Naive thymus-derived CD4-positive, alpha-beta T cell (primary cell): ENCODE data around the gene TTC38. TPM values are rescaled to one million over a fixed set of nuclear protein-coding genes. Genes with fewer than 3 reads are reported as not detected.

Experiments
- ATAC-seq: fragments of 150-1000 bp; cut with Tn5 transposase; 2 replicates; pipeline ENCODE4 v1.10.0; 2021; ENCODE audit warnings: mild to moderate bottlenecking, moderate library complexity
- CTCF ChIA-PET: fragments of 350-600 bp; sonication (Branson Sonifier 250); formaldehyde crosslinking; loops from one replicate; lab custom pipeline; 2021; ENCODE audit warnings: antibody characterized with exemption; lab: Charles Lee
- POLR2A ChIA-PET: fragments of 350-600 bp; sonication (Branson Sonifier 250); formaldehyde crosslinking; loops from one replicate; lab custom pipeline; 2021; ENCODE audit warnings: antibody characterized with exemption, inconsistent platforms; lab: Charles Lee
- DNase-seq, 9 donors: peaks; one replicate each; pipeline versions ENCODE4 v3.0.0 to v3.0.0-alpha.2; 2020 to 2022; ENCODE audit warnings: mixed read lengths in 1 of 9
- H3K27ac ChIP-seq: one replicate; pipeline ENCODE4 v1.7.0; 2013; ENCODE audit warnings: mild to moderate bottlenecking, low read depth, low read length, moderate library complexity
- H3K27me3 ChIP-seq, 2 donors: one replicate each; pipeline ENCODE4 v1.7.0; 2013; ENCODE audit warnings: low read length in 2 of 2, mild to moderate bottlenecking in 2 of 2, moderate library complexity in 2 of 2; ENCODE audit not compliant: control insufficient read depth in 2 of 2, insufficient read depth in 2 of 2
- H3K36me3 ChIP-seq, 3 experiments: 1 replicate in 2 of 3; 2 replicates in 1 of 3; pipeline ENCODE4 v1.7.0; 2013; ENCODE audit warnings: low read length in 3 of 3, mild to moderate bottlenecking in 3 of 3, moderate library complexity in 1 of 3; ENCODE audit not compliant: insufficient read depth in 3 of 3, control insufficient read depth in 2 of 3
- H3K4me1 ChIP-seq, 2 donors: one replicate each; pipeline ENCODE4 v1.7.0; 2013; ENCODE audit warnings: low read length in 2 of 2, mild to moderate bottlenecking in 2 of 2, moderate library complexity in 1 of 2; ENCODE audit not compliant: control insufficient read depth in 2 of 2, insufficient read depth in 2 of 2
- H3K4me3 ChIP-seq: 2 replicates; pipeline ENCODE4 v1.7.0; 2013; ENCODE audit warnings: mild to moderate bottlenecking, low read length
- H3K9me3 ChIP-seq, 3 experiments: 1 replicate in 2 of 3; 2 replicates in 1 of 3; pipeline ENCODE4 v1.7.0; 2013; ENCODE audit warnings: low read length in 3 of 3; ENCODE audit not compliant: control insufficient read depth in 2 of 3
- H3K27ac Mint-ChIP-seq, 9 donors: one replicate each; pipeline ENCODE4 v1.8.0; 2020 to 2022; ENCODE audit warnings: mixed read lengths in 9 of 9, mild to moderate bottlenecking in 8 of 9, moderate library complexity in 5 of 9, inconsistent platforms in 2 of 9
- H3K27me3 Mint-ChIP-seq, 5 donors: one replicate each; pipeline ENCODE4 v1.8.0; 2021 to 2022; ENCODE audit warnings: mixed read lengths in 5 of 5, mild to moderate bottlenecking in 1 of 5
- H3K36me3 Mint-ChIP-seq, 5 donors: one replicate each; pipeline ENCODE4 v1.8.0; 2020 to 2022; ENCODE audit warnings: mixed read lengths in 5 of 5, mild to moderate bottlenecking in 3 of 5, inconsistent platforms in 1 of 5
- H3K4me1 Mint-ChIP-seq, 7 donors: one replicate each; pipeline ENCODE4 v1.8.0; 2020 to 2022; ENCODE audit warnings: mixed read lengths in 7 of 7, mild to moderate bottlenecking in 3 of 7, inconsistent platforms in 1 of 7
- H3K4me3 Mint-ChIP-seq, 10 donors: one replicate each; pipeline ENCODE4 v1.8.0; 2020 to 2022; ENCODE audit warnings: mild to moderate bottlenecking in 10 of 10, mixed read lengths in 10 of 10, moderate library complexity in 6 of 10, inconsistent platforms in 2 of 10
- H3K9me3 Mint-ChIP-seq, 11 donors: one replicate each; pipeline ENCODE4 v1.8.0; 2020 to 2022; ENCODE audit warnings: mixed read lengths in 11 of 11, mild to moderate bottlenecking in 4 of 11, inconsistent platforms in 1 of 11, moderate library complexity in 1 of 11
- intact Hi-C, 2 donors: fragments of 100-400 bp; cut with micrococcal nuclease; formaldehyde crosslinking; loops; one replicate each; pipeline ENCODE4 v1.15.1; 2023
- polyA plus RNA-seq, 2 donors: library from polyadenylated mRNA; unstranded; fragments of 300-500 nt; fragmentation: Illumina TruSeq; gene quantifications; one replicate each; pipeline ENCODE4 v1.2.3, GENCODE V29; 2021
- total RNA-seq, 6 experiments: library from RNA in 5 of 6; stranded (reverse) in 5 of 6; gene quantifications; 1 replicate in 5 of 6; 2 replicates in 1 of 6; pipeline ENCODE4 v1.2.3 and lab custom pipeline; 2021 to 2026

TTC38 gene
- total and polyA plus RNA-seq, 7 experiments from 2014 or later, result 2.9 to 26.0 (median 6.6) TPM

GRCh38 chr22:46238541-46238940, 29.3 kb upstream of the TTC38 start:
- intact Hi-C loops, result no loop called here
- no peak for ATAC-seq
- no peaks in the 10 kb centered on the region for H3K9me3 Mint-ChIP-seq
- Histone ChIP-seq H3K27ac (no peak overlapping the region), H3K27me3 (no peaks in the 10 kb centered on the region), H3K4me3 (no peak overlapping the region), H3K9me3 (no peaks in the 10 kb centered on the region), H3K36me3 (peaks cover 0 to 5% (median 0%) of the 10 kb centered on the region in 3 experiments), H3K4me1 (peaks cover 9 to 19% of the 10 kb centered on the region in 2 donors)
- POLR2A ChIA-PET, result interaction anchor here (0.5 kb wide), 1 partner anchor 76 kb away, joined by 3 read pairs; no protein-coding TSS in a partner anchor
- no peak overlapping the region for H3K4me3 Mint-ChIP-seq
- H3K27me3 Mint-ChIP-seq, result no peaks in the 10 kb centered on the region
- peak overlapping the region in 1 of 9 donors; percentile 70 for H3K27ac Mint-ChIP-seq
- H3K36me3 Mint-ChIP-seq, result peaks cover 0 to 22% (median 9%) of the 10 kb centered on the region in 5 donors
- CTCF ChIA-PET, result no interaction called here
- DNase-seq, result no peak
- peaks cover 11 to 34% (median 23%) of the 10 kb centered on the region in 7 donors for H3K4me1 Mint-ChIP-seq

GRCh38 chr22:46239261-46240048, 28.4 kb upstream of the TTC38 start:
- H3K36me3 ChIP-seq, result peaks cover 0 to 13% (median 0%) of the 10 kb centered on the region in 3 experiments
- intact Hi-C loops, result no loop called here
- no peaks in the 10 kb centered on the region for H3K9me3 ChIP-seq
- peaks cover 4 to 27% (median 9%) of the 10 kb centered on the region in 5 donors for H3K36me3 Mint-ChIP-seq
- ChIA-PET CTCF (no interaction called here), POLR2A (interaction anchor here (0.5 kb wide), 1 partner anchor 75 kb away, joined by 3 read pairs; no protein-coding TSS in a partner anchor)
- H3K27ac ChIP-seq, result peak overlapping the region; percentile 33
- H3K4me1 Mint-ChIP-seq, result peaks cover 11 to 34% (median 23%) of the 10 kb centered on the region in 7 donors
- peak overlapping the region; percentile 60 to 93 (median 71) for H3K27ac Mint-ChIP-seq
- ATAC-seq, result peak; percentile 46
- H3K4me3 ChIP-seq, result peak overlapping the region; percentile 38
- peaks cover 9 to 19% of the 10 kb centered on the region in 2 donors for H3K4me1 ChIP-seq
- DNase-seq, result peak in 6 of 9 donors; percentile 19 to 40 (median 32)
- peak overlapping the region; percentile 44 to 79 (median 56) for H3K4me3 Mint-ChIP-seq
- H3K9me3 Mint-ChIP-seq, result no peaks in the 10 kb centered on the region
- H3K27me3 ChIP-seq, result no peaks in the 10 kb centered on the region
- H3K27me3 Mint-ChIP-seq, result no peaks in the 10 kb centered on the region

- H3K4me1 ChIP-seq, result peaks cover 9 to 19% of the 10 kb centered on the region in 2 donors
- CTCF ChIA-PET, result no interaction called here
- POLR2A ChIA-PET, result no interaction called here
Measured at GRCh38 chr22:46240073-46240472, 27.7 kb upstream of the TTC38 start.

GRCh38 chr22:46240506-46240905, 27.3 kb upstream of the TTC38 start:
- Mint-ChIP-seq H3K4me3 (peak overlapping the region in 3 of 10 donors; percentile 23 to 54 (median 51)), H3K36me3 (peaks cover 2 to 20% (median 6%) of the 10 kb centered on the region in 5 donors), H3K27ac (peak overlapping the region in 2 of 9 donors; percentile 21 to 78), H3K27me3 (no peaks in the 10 kb centered on the region), H3K4me1 (peaks cover 11 to 34% (median 23%) of the 10 kb centered on the region in 7 donors), H3K9me3 (no peaks in the 10 kb centered on the region)
- peaks cover 9 to 19% of the 10 kb centered on the region in 2 donors for H3K4me1 ChIP-seq
- no peak overlapping the region for H3K27ac ChIP-seq
- H3K9me3 ChIP-seq, result no peaks in the 10 kb centered on the region
- DNase-seq (no peak), ATAC-seq (no peak)
- ChIA-PET CTCF (no interaction called here), POLR2A (no interaction called here)
- peaks cover 0 to 20% (median 0%) of the 10 kb centered on the region in 3 experiments for H3K36me3 ChIP-seq
- H3K27me3 ChIP-seq, result no peaks in the 10 kb centered on the region
- H3K4me3 ChIP-seq, result no peak overlapping the region
- intact Hi-C loops, result no loop called here

More at GRCh38 chr22:46240073-46240472, 27.7 kb upstream of the TTC38 start:
- Mint-ChIP-seq H3K4me1 (peaks cover 11 to 34% (median 23%) of the 10 kb centered on the region in 7 donors), H3K4me3 (peak overlapping the region in 8 of 10 donors; percentile 23 to 66 (median 52)), H3K27ac (peak overlapping the region in 7 of 9 donors; percentile 62 to 93 (median 71)), H3K9me3 (no peaks in the 10 kb centered on the region), H3K27me3 (no peaks in the 10 kb centered on the region), H3K36me3 (peaks cover 4 to 25% (median 7%) of the 10 kb centered on the region in 5 donors)
- H3K9me3 ChIP-seq, result no peaks in the 10 kb centered on the region
- H3K27ac ChIP-seq, result peak overlapping the region; percentile 33
- no peak for ATAC-seq
- peaks cover 0 to 20% (median 0%) of the 10 kb centered on the region in 3 experiments for H3K36me3 ChIP-seq
- no peak for DNase-seq
- peak overlapping the region; percentile 38 for H3K4me3 ChIP-seq
- intact Hi-C loops, result no loop called here
- H3K27me3 ChIP-seq, result no peaks in the 10 kb centered on the region

GRCh38 chr22:46240907-46241306, 26.9 kb upstream of the TTC38 start:
- no peaks in the 10 kb centered on the region for H3K9me3 ChIP-seq
- Mint-ChIP-seq H3K9me3 (no peaks in the 10 kb centered on the region), H3K4me3 (peak overlapping the region in 1 of 10 donors; percentile 51), H3K27ac (peak overlapping the region in 1 of 9 donors; percentile 78), H3K4me1 (peaks cover 14 to 34% (median 23%) of the 10 kb centered on the region in 7 donors), H3K27me3 (no peaks in the 10 kb centered on the region), H3K36me3 (peaks cover 0 to 18% (median 6%) of the 10 kb centered on the region in 5 donors)
- H3K27ac ChIP-seq, result no peak overlapping the region
- ChIA-PET CTCF (no interaction called here), POLR2A (interaction anchor here (0.8 kb wide), 1 partner anchor 9 kb away, joined by 3 read pairs; the partner anchor contains the start of gene CDPF1)
- H3K4me3 ChIP-seq, result no peak overlapping the region
- intact Hi-C loops, result no loop called here
- peaks cover 9 to 19% of the 10 kb centered on the region in 2 donors for H3K4me1 ChIP-seq
- ATAC-seq (no peak), DNase-seq (no peak)
- peaks cover 0 to 20% (median 0%) of the 10 kb centered on the region in 3 experiments for H3K36me3 ChIP-seq
- no peaks in the 10 kb centered on the region for H3K27me3 ChIP-seq

GRCh38 chr22:46241396-46242007, 26.3 kb upstream of the TTC38 start:
- ChIA-PET CTCF (no interaction called here), POLR2A (interaction anchor here (0.8 kb wide), 1 partner anchor 9 kb away, joined by 3 read pairs; the partner anchor contains the start of gene CDPF1)
- peaks cover 9 to 19% of the 10 kb centered on the region in 2 donors for H3K4me1 ChIP-seq
- no peak overlapping the region for H3K4me3 Mint-ChIP-seq
- DNase-seq (no peak), ATAC-seq (no peak)
- no peaks in the 10 kb centered on the region for H3K9me3 ChIP-seq
- H3K27me3 ChIP-seq, result no peaks in the 10 kb centered on the region
- intact Hi-C loops, result no loop called here
- no peaks in the 10 kb centered on the region for H3K9me3 Mint-ChIP-seq
- no peak overlapping the region for H3K27ac Mint-ChIP-seq
- H3K27me3 Mint-ChIP-seq, result no peaks in the 10 kb centered on the region
- H3K4me3 ChIP-seq, result no peak overlapping the region
- peaks cover 0 to 20% (median 0%) of the 10 kb centered on the region in 3 experiments for H3K36me3 ChIP-seq
- peaks cover 17 to 34% (median 23%) of the 10 kb centered on the region in 7 donors for H3K4me1 Mint-ChIP-seq
- H3K27ac ChIP-seq, result no peak overlapping the region
- H3K36me3 Mint-ChIP-seq, result peaks cover 0 to 19% (median 5%) of the 10 kb centered on the region in 5 donors
